ENCODE data around the gene DNM2. TPM values are rescaled to one million over a fixed set of nuclear protein-coding genes. Genes with fewer than 3 reads are reported as not detected.
"Not testable (repeated sequence)": the region's sequence is repeated elsewhere in the genome, so short reads cannot be mapped to it uniquely, and the experiment has no call there.

The DNM2 gene
- total and polyA plus RNA-seq, 2 of the 13 experiments (the other 11 are each of a cell fraction or from before 2014, with no cell fraction given) = 41.7 to 59.8 TPM

- no peak for TF ChIP-seq NPAS2 (CRISPR knock-in tag; IDR thresholded peaks at IDR 0.05; ENCODE audit: borderline replicate concordance)
- TF ChIP-seq ZNF235 (CRISPR knock-in tag; IDR thresholded peaks at IDR 0.05; ENCODE audit: borderline replicate concordance) = no peak
- TF ChIP-seq RCOR2 (CRISPR knock-in tag; IDR thresholded peaks at IDR 0.05) = no peak
- peak; percentile 33 for TF ChIP-seq CTCF (CRISPR knock-in tag; IDR thresholded peaks at IDR 0.05)
- no peak for TF ChIP-seq KMT2A (CRISPR knock-in tag; IDR thresholded peaks at IDR 0.05)
Measured at GRCh38 chr19:10855879-10856522, 138.1 kb downstream of the DNM2 start (continued).

- DNase-seq (ENCODE audit: low spot score); H3K4me2 ChIP-seq (ENCODE audit: low read depth, low read length); BruUV-seq (replicated peaks); FAIRE-seq; H3K9ac ChIP-seq (ENCODE audit: insufficient read depth, low read depth, low read length); H3K4me3 ChIP-seq (replicated peaks in 1 of 3; ENCODE audit: insufficient read depth in 1 of 3, low read depth in 2 of 3, low read length in 3 of 3); H3K9me3 ChIP-seq (ENCODE audit: low read length); H3K79me2 ChIP-seq (ENCODE audit: insufficient read depth, low read length); in situ Hi-C loops (cut with HindIII; ENCODE audit: extremely low pct_ligation_motif_present, low pct_unique_long_range_greater_than_20kb); POLR2A ChIA-PET; H3K36me3 ChIP-seq (replicated peaks in 1 of 2; ENCODE audit: control insufficient read depth in 1 of 2, insufficient read depth in 2 of 2, low read length in 2 of 2); H3K27ac ChIP-seq (ENCODE audit: extremely low read length, insufficient read depth, low read length); CTCF ChIA-PET (ENCODE audit: low intra/inter-chr PET ratio, low total read pairs); H4K20me1 ChIP-seq (ENCODE audit: insufficient read depth, low read length); H2AFZ ChIP-seq (ENCODE audit: low read length); intact Hi-C loops (cut with micrococcal nuclease; ENCODE audit: unreplicated experiment); H3K27me3 ChIP-seq (ENCODE audit: control insufficient read depth in 1 of 2, insufficient read depth in 2 of 2, low read length in 2 of 2); ATAC-seq: not testable (repeated sequence)
- 0 out of 2 replicates have a peak, but pooled peaks have one; percentile 30 for TF ChIP-seq ZNF121 (CRISPR knock-in tag; IDR thresholded peaks at IDR 0.05)
- 45% methylated on average over 1 of the region's 1 CpG for WGBS (ENCODE audit: low lambda C conversion rate)
- peaks cover 35% of the 10 kb centered on the region for H3K4me1 ChIP-seq (ENCODE audit: insufficient read depth, low read length)
Measured at GRCh38 chr19:10856899-10857298, 139.0 kb downstream of the DNM2 start.

Measured in HepG2 (cell line).